ENCODE data around the gene XKR7.

XKR7 gene

DNA sequence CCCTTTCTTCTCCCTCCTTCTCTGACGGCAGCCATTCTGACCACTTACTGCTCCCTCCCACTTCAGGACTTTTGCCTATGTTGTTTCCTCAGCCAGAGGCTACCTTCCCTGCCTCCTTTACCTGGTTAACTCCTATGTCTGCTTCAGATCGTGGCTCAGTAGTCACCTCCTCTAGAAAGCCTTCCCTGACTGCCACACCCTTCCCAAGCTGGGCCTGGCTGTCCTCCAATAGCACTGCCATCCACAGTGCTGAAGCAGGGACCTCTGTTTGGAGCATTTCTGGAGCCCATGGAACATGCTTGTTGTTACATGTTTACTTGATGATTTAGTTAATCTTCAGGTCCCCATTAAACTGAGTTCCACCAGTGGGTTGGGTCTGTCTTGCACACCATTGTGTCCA is 13.8 kb downstream of the XKR7 start:
- no peak for DNase-seq

DNA sequence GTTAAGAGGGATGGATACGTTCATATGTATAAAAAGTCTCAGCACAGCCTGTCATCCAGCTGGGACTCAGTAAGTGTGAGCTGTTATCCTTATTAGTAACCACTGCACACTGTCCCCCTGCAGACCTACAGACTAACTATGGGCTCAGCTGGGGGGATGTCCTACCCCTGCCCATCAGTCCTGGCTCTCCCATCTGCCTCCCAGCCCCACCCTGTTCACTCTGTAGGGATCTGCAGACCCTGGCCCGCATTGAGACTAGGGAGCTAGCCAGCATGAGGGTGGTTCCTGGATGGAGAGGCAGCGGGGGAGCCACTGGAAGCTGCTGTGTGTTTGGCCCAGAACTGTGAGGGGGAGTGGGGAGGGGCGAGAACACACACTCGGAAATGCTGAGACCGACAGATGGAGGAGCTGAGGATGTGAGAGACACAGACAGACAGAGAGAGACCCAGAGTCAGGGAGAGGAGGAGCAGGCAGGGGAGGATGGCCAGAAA is 17.1 kb downstream of the XKR7 start:
- DNase-seq, result no peak

- DNase-seq, result no peak
Measured at GRCh38 chr20:31987744-31988143, 19.8 kb downstream of the XKR7 start.

DNA sequence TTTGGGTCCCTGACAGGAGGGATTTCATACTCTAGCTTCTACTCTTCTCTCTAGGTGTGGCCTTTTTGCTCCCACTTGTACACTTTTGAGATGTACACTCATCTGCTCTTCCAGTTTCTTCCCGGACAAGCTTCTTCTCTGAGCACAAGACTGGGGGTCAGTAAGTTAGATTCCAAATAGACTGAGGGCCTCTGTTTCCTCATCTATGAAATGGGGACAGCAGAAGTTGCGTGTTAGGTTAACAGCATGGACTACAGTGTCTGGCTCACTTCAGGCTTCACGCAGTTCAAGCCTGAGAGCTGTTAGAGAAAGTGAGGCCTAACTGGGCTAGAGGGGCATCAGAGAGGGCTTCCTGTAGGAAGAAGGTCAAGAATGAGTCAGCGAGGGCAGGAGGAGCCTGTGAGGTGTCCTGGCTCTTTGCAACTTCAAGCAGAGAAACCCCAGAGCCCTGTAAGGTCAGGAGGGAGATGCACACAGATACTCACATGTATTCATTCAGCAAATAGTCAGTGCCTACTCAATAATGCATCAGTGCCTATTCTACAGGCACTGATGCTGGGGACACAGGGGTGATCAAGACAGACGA is 20.6 kb downstream of the XKR7 start:
- no peak for DNase-seq

- DNase-seq, result no peak
Measured at GRCh38 chr20:31989030-31989645, 21.2 kb downstream of the XKR7 start.

DNA sequence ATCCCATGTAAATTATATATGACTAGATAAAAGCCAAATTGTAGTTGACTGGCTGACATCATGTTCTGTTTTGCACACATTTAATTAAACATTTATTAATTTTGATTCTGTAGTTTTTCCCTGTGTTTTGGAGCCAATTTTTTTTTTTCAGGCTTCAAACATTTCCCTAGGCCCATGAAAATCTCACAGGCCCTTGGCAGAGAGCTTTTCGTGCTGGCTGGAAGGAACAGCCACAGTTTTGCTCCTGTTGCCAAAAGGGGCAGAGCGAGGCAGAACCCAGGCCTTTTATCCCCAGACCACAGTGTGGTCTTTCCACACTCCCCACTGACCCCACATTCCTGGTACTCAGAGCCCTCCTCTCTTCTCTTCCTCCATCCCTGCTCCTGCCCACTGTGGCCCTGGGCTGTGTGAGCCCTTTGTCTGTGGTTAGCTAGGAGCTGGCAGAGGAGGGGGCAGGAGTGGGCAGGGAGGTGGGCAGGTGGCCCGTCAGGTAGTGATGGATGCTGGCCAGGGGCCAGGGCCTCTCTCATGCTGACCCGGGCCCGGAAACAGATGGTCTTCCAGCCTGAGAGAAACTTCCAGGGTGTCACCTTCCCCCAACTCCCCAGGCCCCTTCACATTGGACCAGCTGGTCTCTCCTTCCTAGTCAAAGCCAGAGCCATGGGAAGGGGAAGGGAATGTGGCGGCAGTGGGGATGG is 22.8 kb downstream of the XKR7 start:
- no peak for DNase-seq

GRCh38 chr20:31991339-31991705 is 23.4 kb downstream of the XKR7 start:
- peak; percentile 8 for DNase-seq

DNA sequence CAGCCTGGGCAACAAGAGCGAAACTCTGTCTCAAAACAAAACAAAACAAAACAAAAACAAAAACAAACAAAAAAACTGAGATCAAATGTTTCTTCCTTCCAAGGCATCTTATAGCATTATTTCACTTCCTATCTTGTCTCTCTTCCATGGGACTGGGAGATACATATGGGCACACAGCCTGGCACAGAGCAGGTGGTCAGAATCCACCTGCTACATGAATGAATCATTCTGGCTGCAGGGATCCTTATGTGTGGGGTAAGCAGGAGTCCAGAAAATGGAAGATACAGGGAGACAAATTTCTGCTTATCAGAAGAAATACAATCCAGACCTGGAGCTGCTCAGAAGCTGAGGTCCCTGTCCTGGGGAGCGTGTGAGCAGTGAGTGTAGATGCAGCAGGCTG is 24.1 kb downstream of the XKR7 start:
- DNase-seq, result no peak

DNA sequence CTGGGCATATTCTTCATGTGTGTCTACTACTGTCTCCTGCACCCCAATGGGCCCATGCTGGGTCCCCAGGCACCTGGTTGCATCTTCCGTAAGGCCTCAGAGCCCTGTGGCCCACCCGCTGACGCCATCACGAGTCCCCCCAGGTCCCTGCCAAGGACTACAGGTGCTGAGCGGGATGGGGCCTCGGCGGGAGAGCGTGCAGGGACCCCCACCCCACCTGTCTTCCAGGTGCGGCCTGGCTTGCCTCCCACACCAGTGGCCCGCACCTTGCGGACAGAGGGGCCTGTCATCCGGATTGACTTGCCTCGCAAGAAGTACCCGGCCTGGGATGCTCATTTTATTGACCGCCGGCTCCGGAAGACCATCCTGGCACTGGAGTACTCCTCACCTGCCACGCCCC is 29.0 kb downstream of the XKR7 start:
- no peak for DNase-seq

- DNase-seq, result no peak
Measured at GRCh38 chr20:31998246-31998645, 30.3 kb downstream of the XKR7 start.

DNA sequence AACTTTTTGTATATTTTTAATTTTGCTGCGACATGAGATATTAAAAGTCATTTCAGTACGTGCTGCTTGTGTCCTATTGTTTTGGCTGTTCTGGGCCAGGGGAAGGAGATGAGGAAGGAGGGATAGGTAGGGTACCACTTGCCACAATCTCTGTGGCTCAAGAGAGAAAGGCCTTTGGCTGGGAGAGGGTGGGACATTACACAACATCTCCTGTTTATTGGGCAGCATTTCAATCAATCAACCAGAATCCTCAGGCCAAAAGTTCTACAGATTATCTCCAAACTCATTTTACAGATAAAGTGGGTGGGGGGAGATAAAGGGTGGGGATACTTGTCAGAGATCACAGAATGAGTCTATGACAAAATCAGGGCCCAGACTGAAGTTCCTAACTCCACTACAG is 35.4 kb downstream of the XKR7 start:
- no peak for DNase-seq

GRCh38 chr20:32004963-32005362 is 37.0 kb downstream of the XKR7 start:
- DNase-seq, result no peak

DNA sequence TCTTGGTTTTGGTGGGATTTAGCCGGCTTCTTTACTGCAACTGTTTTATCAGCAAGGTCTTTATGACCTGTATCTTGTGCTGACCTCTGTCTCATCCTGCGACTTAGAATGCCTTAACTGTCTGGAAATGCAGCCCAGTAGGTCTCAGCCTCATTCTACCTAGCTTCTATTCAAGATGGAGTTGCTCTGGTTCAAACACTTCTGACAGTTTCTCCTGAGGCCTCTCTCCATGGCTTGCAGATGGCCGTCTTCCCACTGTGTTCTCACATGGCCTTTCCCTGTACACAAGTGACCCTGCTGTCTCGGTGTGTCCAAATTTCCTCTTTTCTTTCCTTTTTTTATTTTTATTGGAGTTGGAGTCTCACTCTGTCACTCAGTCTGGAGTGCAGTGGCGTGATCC is 38.1 kb downstream of the XKR7 start:
- no peak for DNase-seq

- peak; percentile 49 for DNase-seq
Measured at GRCh38 chr20:32006841-32007786, 39.2 kb downstream of the XKR7 start.

- no peak for DNase-seq
Measured at GRCh38 chr20:32007787-32008616, 40.1 kb downstream of the XKR7 start.

- no peak for DNase-seq
Measured at GRCh38 chr20:32009564-32009963, 41.6 kb downstream of the XKR7 start.

- DNase-seq, result no peak
Measured at GRCh38 chr20:32010101-32010500, 42.1 kb downstream of the XKR7 start, which contains the start of gene CCM2L. Gene CCM2L, plus strand, starts transcription at chr20:32010438. Its CDS starts 17 bp downstream, at chr20:32010455.

DNA sequence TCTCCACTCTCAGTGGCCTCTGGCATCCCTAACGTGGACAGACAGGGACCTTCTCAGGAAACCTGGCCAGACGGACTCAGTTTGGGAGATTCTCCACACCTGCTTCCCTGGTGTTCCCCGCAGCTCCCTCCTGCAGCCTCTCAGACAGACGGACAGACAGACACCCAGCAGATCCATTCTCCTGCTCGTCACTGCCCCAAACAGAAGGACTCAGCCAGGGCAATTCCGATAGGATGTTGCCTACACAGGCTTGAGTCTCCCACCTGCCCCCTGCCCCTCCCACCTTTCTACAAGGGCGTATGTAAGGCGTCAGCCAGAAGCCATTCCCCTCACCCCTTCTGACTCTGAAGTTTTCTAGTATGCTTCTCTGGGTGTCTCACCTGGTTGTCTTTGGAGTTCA is 42.7 kb downstream of the XKR7 start:
- no peak for DNase-seq

DNA sequence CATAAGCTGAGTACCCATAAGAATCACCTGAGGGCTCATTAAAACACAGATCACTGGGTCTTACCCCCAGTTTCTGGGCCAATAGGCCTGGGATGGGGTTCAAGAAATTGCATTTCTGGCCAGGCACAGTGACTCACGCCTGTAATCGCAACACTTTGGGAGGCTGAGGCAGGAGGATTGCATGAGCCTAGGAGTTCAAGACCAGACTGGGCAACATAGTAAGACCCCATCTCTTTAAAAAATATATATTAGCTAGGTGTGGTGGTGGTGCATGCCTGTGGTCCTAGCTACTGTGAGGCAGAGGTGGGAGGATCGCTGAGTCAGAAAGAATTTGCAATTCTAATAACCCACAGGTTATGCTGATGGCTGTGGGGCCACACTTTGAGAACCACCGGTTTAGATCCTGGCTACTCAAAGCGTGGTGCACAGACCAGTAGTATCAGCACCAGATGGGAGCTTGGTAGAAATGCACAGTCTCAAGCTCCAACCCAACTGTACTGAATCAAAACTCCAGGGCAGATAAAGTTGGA is 44.3 kb downstream of the XKR7 start:
- DNase-seq, result no peak

- DNase-seq, result no peak
Measured at GRCh38 chr20:32013326-32013725, 45.4 kb downstream of the XKR7 start.

DNA sequence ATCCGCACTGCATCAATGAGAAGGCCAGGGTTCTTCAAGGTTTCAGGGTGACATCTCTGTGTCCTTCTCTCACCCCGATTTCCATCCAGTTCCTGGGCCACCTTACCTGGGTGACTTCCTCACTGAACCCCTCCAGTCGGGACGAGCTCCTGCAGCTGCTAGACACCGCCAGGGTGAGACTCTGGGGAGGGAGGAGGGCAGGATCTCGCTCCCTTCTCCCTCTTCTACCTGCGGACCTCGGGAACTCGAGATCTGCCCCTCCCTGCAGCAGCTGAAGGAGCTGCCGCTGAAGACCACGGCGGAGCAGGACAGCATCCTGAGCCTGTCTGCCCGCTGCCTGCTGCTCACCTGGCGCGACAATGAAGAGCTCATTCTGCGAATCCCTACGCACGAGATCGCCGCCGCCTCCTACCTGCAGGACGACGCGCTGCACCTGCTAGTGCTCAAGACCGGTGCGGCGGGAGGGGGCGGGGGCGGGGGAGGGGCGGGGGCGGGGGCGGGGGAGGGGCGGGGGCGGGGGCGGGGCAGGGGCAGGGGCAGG is 49.8 kb downstream of the XKR7 start:
- DNase-seq, result peak; percentile 51
